ENCODE measurements around the gene GNB5.

Gene GNB5

DNA sequence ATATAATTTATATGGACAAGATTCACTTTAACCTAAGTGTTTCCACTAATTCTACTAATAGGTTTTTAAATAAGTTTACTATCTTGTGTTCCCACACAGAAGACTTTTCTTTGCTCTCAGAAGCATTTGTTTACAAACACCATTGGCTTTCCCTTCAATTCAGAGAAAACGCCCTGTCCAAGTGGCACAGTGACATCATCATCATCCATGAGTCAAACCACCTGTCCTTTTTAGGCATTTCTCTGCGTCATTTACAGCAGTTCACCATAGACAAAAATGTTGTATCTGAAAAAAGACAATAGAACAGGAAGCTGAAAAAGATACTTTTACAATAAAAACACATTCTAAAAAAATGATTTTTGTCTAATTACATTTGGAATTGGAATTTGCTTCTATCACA lies 69.3 kb downstream of the GNB5 start:
- no peak overlapping the region for H3K9ac ChIP-seq (ENCODE audit: low read length in 2 of 2)
- peaks cover 8 to 13% of the 10 kb centered on the region in 2 donors for H3K36me3 ChIP-seq (ENCODE audit: control insufficient read depth in 2 of 2, insufficient read depth in 2 of 2, low read length in 2 of 2)
- no peaks in the 10 kb centered on the region for H3K27me3 ChIP-seq (ENCODE audit: control insufficient read depth in 1 of 2, insufficient read depth in 2 of 2, low read length in 2 of 2)
- H3K4me1 ChIP-seq (ENCODE audit: control insufficient read depth, insufficient read depth, low read length) = no peaks in the 10 kb centered on the region
- no peak overlapping the region for H3K27ac ChIP-seq (ENCODE audit: low read length)
- H3K9me3 ChIP-seq (ENCODE audit: control insufficient read depth in 2 of 2, low read length in 2 of 2) = no peaks in the 10 kb centered on the region
- no peak overlapping the region for H3K4me3 ChIP-seq (ENCODE audit: low read length in 2 of 2)

DNA sequence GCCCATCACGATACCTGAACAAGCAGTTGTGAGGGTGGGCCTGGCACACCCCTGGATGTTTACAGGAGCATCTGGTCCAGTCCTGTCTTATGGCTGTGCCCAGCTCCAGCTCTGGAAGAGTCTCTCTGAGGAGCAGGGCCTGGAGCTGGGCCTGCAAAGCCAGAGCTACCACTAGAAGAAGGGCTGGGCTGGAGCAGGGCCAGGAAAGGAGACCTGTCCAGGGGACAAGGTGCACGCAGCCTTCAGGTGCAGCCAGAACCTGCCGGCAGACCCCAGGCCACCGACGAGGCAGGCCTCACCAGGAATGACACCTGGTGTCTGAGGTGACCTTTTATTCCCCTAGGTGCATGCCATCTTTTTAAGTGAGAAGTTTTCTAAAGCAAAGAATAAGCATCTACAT lies 70.2 kb downstream of the GNB5 start:
- Histone ChIP-seq H3K4me3 (ENCODE audit: low read length in 2 of 2) (no peak overlapping the region), H3K27ac (ENCODE audit: low read length) (no peak overlapping the region), H3K9me3 (ENCODE audit: control insufficient read depth in 2 of 2, low read length in 2 of 2) (no peaks in the 10 kb centered on the region), H3K4me1 (ENCODE audit: control insufficient read depth, insufficient read depth, low read length) (no peaks in the 10 kb centered on the region), H3K9ac (ENCODE audit: low read length in 2 of 2) (no peak overlapping the region), H3K36me3 (ENCODE audit: control insufficient read depth in 2 of 2, insufficient read depth in 2 of 2, low read length in 2 of 2) (peaks cover 8 to 13% of the 10 kb centered on the region in 2 donors), H3K27me3 (ENCODE audit: control insufficient read depth in 1 of 2, insufficient read depth in 2 of 2, low read length in 2 of 2) (no peaks in the 10 kb centered on the region)

DNA sequence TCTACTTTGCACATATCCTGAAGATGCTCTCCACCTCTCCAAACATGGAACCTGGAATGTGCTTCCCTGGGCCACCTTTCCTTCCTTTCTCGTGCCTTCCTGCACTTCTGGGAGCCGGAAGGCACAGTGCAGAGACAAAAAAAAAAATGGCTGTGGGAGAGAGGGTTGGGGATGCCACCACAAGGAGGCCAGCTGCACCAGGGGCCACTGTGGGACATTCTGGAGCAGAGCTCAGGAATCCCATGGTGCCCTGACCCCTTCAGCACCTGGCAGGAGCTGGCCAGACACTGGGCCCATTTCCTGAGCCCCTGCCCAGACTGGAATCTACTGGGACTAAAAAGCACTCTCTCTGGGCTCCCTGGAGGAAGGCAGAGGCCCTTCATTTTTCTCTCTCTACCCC lies 70.7 kb downstream of the GNB5 start:
- no peaks in the 10 kb centered on the region for H3K4me1 ChIP-seq (ENCODE audit: control insufficient read depth, insufficient read depth, low read length)
- H3K27me3 ChIP-seq (ENCODE audit: control insufficient read depth in 1 of 2, insufficient read depth in 2 of 2, low read length in 2 of 2) = no peaks in the 10 kb centered on the region
- no peak overlapping the region for H3K9ac ChIP-seq (ENCODE audit: low read length in 2 of 2)
- H3K36me3 ChIP-seq (ENCODE audit: control insufficient read depth in 2 of 2, insufficient read depth in 2 of 2, low read length in 2 of 2) = peaks cover 8 to 12% of the 10 kb centered on the region in 2 donors
- no peak overlapping the region for H3K27ac ChIP-seq (ENCODE audit: low read length)
- no peaks in the 10 kb centered on the region for H3K9me3 ChIP-seq (ENCODE audit: control insufficient read depth in 2 of 2, low read length in 2 of 2)
- no peak overlapping the region for H3K4me3 ChIP-seq (ENCODE audit: low read length in 2 of 2)

DNA sequence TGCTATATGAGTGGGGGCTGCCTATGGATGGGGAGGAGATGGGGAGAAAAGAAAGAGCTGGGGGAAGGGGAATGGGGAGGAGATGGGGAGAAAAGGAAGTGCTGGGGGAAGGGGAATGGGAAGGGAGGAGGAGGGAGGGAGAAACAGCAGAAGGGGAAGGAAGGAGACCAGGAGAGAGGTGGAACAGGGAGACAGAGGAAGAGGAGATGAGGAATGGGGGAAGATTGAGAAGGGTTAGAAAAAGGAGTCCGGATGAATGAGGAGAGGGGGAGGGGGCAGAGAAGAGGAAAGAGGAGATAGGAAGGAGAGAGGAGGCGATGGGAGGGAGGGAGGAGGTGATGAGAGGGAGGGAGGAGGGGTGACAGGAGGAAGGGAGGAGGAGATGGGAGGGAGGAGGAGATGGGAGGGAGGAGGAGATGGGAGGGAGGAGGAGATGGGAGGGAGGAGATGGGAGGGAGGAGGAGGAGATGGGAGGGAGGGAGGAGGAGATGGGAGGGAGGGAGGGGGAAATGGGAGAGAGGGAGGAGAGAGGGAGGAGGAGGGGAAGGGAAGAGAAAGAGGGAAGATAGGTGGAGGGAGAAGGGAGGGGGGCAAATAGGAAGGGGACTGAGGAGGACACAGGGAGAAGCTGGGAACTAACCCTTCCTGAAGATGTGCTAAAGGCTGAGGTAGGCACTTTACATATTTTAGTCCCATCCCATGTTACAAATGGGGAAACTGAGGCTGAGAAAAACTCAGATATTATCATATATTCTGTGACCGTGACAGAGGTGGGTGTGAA lies 72.0 kb downstream of the GNB5 start:
- no peaks in the 10 kb centered on the region for H3K4me1 ChIP-seq (ENCODE audit: control insufficient read depth, insufficient read depth, low read length)
- H3K27me3 ChIP-seq (ENCODE audit: control insufficient read depth in 1 of 2, insufficient read depth in 2 of 2, low read length in 2 of 2) = peaks cover 0 to 4% of the 10 kb centered on the region in 2 donors
- H3K27ac ChIP-seq (ENCODE audit: low read length) = no peak overlapping the region
- peaks cover 5% of the 10 kb centered on the region in 2 donors for H3K36me3 ChIP-seq (ENCODE audit: control insufficient read depth in 2 of 2, insufficient read depth in 2 of 2, low read length in 2 of 2)
- H3K9ac ChIP-seq (ENCODE audit: low read length in 2 of 2) = no peak overlapping the region
- H3K4me3 ChIP-seq (ENCODE audit: low read length in 2 of 2) = no peak overlapping the region
- H3K9me3 ChIP-seq (ENCODE audit: control insufficient read depth in 2 of 2, low read length in 2 of 2) = no peaks in the 10 kb centered on the region

DNA sequence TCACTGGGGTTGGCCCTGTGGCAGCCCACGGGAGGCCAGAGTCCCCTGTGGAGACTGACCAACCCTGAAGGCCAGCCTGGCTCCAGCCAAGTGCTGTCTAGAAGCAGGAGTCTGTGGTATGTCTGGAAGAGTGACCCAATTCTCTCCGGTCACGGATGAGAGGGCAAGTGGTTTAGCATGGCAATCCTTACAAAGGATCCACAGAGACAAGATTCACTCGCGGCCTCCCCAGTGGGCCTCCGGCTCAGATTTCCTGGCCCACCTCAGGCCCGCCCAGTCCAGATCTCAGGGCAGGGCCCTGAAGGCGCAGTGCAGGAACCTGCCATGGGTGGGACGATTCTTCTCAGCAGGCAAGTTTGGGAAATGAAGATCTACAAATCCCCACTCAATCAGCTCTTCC lies 73.6 kb downstream of the GNB5 start:
- H3K27me3 ChIP-seq (ENCODE audit: control insufficient read depth in 1 of 2, insufficient read depth in 2 of 2, low read length in 2 of 2) = peaks cover 7 to 9% of the 10 kb centered on the region in 2 donors
- no peaks in the 10 kb centered on the region for H3K4me1 ChIP-seq (ENCODE audit: control insufficient read depth, insufficient read depth, low read length)
- no peak overlapping the region for H3K27ac ChIP-seq (ENCODE audit: low read length)
- H3K9me3 ChIP-seq (ENCODE audit: control insufficient read depth in 2 of 2, low read length in 2 of 2) = no peaks in the 10 kb centered on the region
- peaks cover under 1 to 2% of the 10 kb centered on the region in 2 donors for H3K36me3 ChIP-seq (ENCODE audit: control insufficient read depth in 2 of 2, insufficient read depth in 2 of 2, low read length in 2 of 2)
- no peak overlapping the region for H3K4me3 ChIP-seq (ENCODE audit: low read length in 2 of 2)
- no peak overlapping the region for H3K9ac ChIP-seq (ENCODE audit: low read length in 2 of 2)

DNA sequence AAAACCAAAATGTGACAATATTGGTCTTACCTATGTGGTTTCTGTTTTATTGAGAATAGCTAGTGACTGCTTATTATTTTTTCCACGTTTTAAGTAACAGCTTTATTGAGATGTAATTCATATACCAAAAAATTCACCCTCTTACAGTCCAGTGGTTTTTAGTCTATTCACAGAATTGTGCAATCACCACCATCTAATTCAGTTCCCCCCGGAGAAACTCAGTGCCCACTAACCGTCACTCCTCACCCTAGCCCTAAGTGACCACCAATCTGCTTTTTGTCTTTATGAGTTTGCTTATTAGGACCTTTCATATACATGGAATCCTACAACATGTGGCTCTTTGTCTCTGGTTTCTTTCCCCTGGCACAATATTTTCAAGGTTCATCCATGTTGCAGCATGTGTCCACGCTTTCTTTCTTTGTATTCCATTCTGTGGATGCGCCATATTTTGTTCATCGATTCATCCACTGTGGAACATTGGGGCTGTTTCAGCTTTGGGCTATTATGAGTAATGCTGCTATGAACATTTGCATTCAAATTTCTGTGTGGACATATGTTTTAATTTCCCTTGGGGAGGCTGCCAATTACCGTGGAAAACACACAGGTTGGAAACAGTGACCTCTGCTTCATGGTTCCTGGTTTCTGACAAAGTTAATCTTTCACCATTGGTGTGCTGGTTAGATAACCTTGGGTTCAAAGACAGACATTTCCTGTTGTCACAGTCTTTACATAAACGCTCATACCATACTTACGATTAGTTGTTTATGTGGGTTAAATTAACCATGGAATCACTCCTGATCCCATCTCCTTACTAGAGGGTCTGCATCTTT lies 75.4 kb downstream of the GNB5 start:
- no peak overlapping the region for H3K4me3 ChIP-seq (ENCODE audit: low read length in 2 of 2)
- H3K27me3 ChIP-seq (ENCODE audit: control insufficient read depth in 1 of 2, insufficient read depth in 2 of 2, low read length in 2 of 2) = peaks cover 18 to 20% of the 10 kb centered on the region in 2 donors
- no peaks in the 10 kb centered on the region for H3K9me3 ChIP-seq (ENCODE audit: control insufficient read depth in 2 of 2, low read length in 2 of 2)
- no peak overlapping the region for H3K27ac ChIP-seq (ENCODE audit: low read length)
- no peaks in the 10 kb centered on the region for H3K36me3 ChIP-seq (ENCODE audit: control insufficient read depth in 2 of 2, insufficient read depth in 2 of 2, low read length in 2 of 2)
- H3K9ac ChIP-seq (ENCODE audit: low read length in 2 of 2) = no peak overlapping the region
- peaks cover 8% of the 10 kb centered on the region for H3K4me1 ChIP-seq (ENCODE audit: control insufficient read depth, insufficient read depth, low read length)

DNA sequence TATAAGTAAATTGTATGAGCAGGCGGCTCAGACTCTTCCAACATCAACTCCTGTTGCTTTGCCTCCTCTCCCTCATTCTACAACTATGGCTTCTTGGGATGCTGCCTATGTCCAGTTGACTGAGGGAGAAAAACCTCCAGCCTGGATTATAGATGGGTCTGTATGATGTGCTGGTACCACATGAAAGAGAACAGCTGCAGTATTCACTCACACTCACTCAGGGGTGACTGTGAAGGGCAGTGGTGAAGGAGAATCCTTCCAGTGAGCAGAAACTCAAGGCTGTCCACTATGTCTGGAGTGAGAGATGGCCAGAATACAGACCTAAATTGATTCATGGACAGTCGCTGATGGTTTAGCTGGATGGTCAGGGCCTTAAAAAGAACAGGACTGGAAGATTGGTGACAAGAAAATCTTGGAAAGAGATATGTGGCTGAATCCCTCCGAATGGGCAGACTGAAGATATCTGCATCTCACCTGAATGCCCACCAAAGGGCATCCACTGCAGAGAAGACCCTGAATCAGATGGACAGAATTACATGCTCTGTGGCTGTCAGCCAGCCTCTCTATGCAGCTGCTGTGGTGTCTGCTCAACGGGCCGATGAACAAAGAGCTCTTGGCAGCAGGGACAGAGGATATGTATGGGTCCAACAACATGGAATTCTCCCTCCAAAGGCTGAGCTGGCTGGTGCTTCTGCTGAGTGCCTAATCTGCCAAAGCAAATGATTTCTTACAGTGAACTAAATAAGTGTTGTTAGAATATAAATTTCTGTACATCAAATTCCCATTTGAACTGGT lies 76.7 kb downstream of the GNB5 start:
- H3K27me3 ChIP-seq (ENCODE audit: control insufficient read depth in 1 of 2, insufficient read depth in 2 of 2, low read length in 2 of 2) = peaks cover 23 to 28% of the 10 kb centered on the region in 2 donors
- H3K9ac ChIP-seq (ENCODE audit: low read length in 2 of 2) = no peak overlapping the region
- H3K4me1 ChIP-seq (ENCODE audit: control insufficient read depth, insufficient read depth, low read length) = peaks cover 8% of the 10 kb centered on the region
- no peak overlapping the region for H3K4me3 ChIP-seq (ENCODE audit: low read length in 2 of 2)
- H3K9me3 ChIP-seq (ENCODE audit: control insufficient read depth in 2 of 2, low read length in 2 of 2) = no peaks in the 10 kb centered on the region
- H3K27ac ChIP-seq (ENCODE audit: low read length) = no peak overlapping the region
- no peaks in the 10 kb centered on the region for H3K36me3 ChIP-seq (ENCODE audit: control insufficient read depth in 2 of 2, insufficient read depth in 2 of 2, low read length in 2 of 2)

DNA sequence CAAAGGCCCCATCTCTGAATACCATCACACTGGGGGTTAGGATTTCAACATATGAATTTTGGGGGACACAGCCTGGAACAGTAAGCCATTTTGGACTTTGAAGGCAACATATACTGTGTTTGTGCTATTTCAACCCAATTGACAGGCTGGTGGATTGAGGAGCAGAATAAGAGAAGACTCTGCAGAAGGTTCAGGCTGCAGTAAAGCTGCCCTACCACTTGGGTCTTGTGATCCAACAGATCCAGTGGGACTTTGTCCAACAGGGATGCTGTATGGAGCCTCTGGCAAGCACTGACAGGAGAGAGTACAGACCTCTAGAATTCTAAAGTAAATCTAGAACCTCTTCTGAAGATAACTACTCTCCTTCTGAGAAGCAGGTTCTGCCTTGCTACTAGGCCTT lies 77.5 kb downstream of the GNB5 start:
- Histone ChIP-seq H3K36me3 (ENCODE audit: control insufficient read depth in 2 of 2, insufficient read depth in 2 of 2, low read length in 2 of 2) (no peaks in the 10 kb centered on the region), H3K9ac (ENCODE audit: low read length in 2 of 2) (no peak overlapping the region), H3K9me3 (ENCODE audit: control insufficient read depth in 2 of 2, low read length in 2 of 2) (no peaks in the 10 kb centered on the region), H3K27ac (ENCODE audit: low read length) (no peak overlapping the region), H3K4me3 (ENCODE audit: low read length in 2 of 2) (no peak overlapping the region), H3K4me1 (ENCODE audit: control insufficient read depth, insufficient read depth, low read length) (peaks cover 8% of the 10 kb centered on the region), H3K27me3 (ENCODE audit: control insufficient read depth in 1 of 2, insufficient read depth in 2 of 2, low read length in 2 of 2) (peaks cover 25 to 28% of the 10 kb centered on the region in 2 donors)

DNA sequence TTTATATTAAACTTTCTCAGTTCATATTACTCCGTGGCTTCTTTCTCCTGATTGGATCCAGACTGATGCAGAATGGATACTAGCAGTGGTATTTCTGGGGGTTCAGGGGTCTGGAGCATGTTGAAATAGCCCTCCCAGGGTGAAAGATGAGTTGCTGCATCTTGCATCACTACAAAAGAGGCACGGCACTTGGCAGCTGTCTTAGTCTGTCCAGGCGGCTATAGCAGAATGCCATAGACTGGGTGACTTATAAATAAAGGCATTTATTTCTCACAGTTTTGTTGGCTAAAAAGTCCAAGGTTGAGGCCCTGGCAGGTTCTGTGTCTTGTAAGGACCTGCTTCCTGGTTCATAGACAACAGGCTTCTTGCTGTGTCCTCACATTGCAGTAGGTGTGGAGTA lies 78.0 kb downstream of the GNB5 start:
- H3K27ac ChIP-seq (ENCODE audit: low read length) = no peak overlapping the region
- no peak overlapping the region for H3K9ac ChIP-seq (ENCODE audit: low read length in 2 of 2)
- no peak overlapping the region for H3K4me3 ChIP-seq (ENCODE audit: low read length in 2 of 2)
- H3K36me3 ChIP-seq (ENCODE audit: control insufficient read depth in 2 of 2, insufficient read depth in 2 of 2, low read length in 2 of 2) = no peaks in the 10 kb centered on the region
- H3K4me1 ChIP-seq (ENCODE audit: control insufficient read depth, insufficient read depth, low read length) = peaks cover 8% of the 10 kb centered on the region
- no peaks in the 10 kb centered on the region for H3K9me3 ChIP-seq (ENCODE audit: control insufficient read depth in 2 of 2, low read length in 2 of 2)
- peaks cover 25 to 28% of the 10 kb centered on the region in 2 donors for H3K27me3 ChIP-seq (ENCODE audit: control insufficient read depth in 1 of 2, insufficient read depth in 2 of 2, low read length in 2 of 2)

DNA sequence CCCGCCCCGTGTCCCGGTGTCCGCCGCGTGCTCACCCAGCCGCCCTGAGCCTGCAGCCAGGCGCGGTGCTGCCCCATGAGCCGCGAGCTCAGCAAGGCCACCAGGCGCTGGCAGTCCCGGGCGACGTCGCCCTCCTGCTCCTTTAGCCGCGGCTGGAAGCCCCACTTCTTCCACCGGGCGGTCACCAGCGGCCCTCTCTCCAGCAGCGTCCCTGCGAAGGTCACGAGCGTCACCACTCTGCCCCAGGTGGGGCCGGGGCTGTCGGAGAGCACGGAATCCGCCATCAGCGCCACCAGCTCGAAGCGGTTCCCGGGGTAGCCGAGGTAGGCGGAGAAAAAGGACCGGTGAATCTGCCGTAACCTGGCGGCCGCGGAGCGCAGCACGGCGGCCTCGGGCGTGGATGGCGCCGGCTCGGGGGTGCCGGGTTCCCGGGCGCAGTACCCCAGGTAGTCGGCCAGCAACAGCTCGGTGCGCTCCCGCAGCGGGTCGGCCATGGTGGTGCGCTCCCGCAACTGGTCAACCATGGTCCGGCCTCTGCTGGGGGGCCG lies 78.9 kb downstream of the GNB5 start:
- no peaks in the 10 kb centered on the region for H3K36me3 ChIP-seq (ENCODE audit: control insufficient read depth in 2 of 2, insufficient read depth in 2 of 2, low read length in 2 of 2)
- H3K9me3 ChIP-seq (ENCODE audit: control insufficient read depth in 2 of 2, low read length in 2 of 2) = no peaks in the 10 kb centered on the region
- H3K27ac ChIP-seq (ENCODE audit: low read length) = no peak overlapping the region
- peaks cover 8% of the 10 kb centered on the region for H3K4me1 ChIP-seq (ENCODE audit: control insufficient read depth, insufficient read depth, low read length)
- H3K4me3 ChIP-seq (ENCODE audit: low read length in 2 of 2) = peak overlapping the region; percentile 28 to 71
- peaks cover 25 to 28% of the 10 kb centered on the region in 2 donors for H3K27me3 ChIP-seq (ENCODE audit: control insufficient read depth in 1 of 2, insufficient read depth in 2 of 2, low read length in 2 of 2)
- H3K9ac ChIP-seq (ENCODE audit: low read length in 2 of 2) = no peak overlapping the region

All from stomach smooth muscle (tissue), 2 donors.